Measurements from ENCODE around the gene CIB2.

The CIB2 gene

DNA sequence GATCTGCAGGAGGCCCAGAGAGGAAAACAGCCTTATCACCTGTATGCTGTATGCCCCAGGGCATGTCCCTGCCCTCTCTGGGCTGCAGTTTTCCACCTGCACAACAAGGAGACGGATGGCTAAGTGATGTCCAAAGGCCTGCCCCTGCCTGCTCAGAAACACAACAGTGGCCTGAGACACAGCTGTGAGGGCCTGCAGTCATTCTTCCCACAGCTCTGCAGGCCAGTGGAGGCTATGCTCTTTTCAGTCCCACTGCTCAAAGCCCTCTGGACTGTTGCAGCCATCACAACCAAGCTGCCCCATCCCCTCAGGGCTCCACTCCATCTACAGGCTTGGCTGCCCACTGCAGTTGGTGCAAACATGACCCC, 48.5 kb downstream of the CIB2 start:
- DNase-seq = no peak

DNA sequence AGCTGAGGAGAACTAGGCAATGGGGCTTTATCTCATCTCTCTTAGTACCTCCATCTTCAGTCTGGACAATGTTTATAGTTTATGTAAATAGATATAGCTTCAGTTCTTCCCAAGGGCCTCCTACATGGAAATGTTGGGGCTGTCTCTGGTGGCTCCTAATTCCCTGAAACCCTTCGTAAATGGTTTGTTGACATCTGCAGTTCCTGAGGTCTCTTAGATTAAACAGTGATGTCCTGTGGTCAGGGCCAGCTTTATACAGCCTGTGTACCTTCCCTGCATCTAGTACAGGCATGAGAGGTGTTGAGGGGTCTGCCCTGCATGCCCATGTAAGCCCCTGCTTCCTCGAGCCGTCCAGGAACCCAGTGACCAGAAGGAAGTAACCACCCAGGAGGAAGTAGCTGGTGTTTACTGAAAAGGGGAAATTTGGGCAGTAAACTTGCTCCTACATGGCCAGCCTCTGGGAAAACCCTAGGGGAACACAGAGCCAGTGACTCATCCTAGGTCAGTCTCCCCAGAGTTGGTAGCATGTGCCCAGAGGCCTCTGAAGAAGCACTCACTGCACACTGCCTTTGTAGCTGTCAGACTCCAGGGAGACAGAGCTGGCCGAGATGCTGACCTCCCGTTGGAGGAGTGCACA, 49.0 kb downstream of the CIB2 start:
- no peak for DNase-seq

DNA sequence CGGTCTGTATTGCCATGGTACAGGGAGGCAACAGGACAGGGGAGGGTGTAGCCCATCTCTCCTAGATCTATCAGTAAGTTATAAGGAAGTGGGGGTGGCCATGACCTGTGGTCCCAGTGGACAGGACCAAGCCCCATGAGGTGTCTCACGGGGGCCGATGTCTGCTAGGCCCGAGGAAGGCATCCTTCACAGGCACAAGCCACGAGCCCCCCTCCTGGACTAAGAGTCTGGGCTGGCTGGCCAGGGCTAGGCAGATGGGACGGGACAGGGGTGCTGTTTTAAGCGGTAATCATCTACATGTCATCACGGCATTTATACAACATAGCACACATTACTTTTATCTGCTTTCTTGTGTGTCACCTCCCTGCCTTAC, 51.2 kb downstream of the CIB2 start:
- DNase-seq = no peak

DNA sequence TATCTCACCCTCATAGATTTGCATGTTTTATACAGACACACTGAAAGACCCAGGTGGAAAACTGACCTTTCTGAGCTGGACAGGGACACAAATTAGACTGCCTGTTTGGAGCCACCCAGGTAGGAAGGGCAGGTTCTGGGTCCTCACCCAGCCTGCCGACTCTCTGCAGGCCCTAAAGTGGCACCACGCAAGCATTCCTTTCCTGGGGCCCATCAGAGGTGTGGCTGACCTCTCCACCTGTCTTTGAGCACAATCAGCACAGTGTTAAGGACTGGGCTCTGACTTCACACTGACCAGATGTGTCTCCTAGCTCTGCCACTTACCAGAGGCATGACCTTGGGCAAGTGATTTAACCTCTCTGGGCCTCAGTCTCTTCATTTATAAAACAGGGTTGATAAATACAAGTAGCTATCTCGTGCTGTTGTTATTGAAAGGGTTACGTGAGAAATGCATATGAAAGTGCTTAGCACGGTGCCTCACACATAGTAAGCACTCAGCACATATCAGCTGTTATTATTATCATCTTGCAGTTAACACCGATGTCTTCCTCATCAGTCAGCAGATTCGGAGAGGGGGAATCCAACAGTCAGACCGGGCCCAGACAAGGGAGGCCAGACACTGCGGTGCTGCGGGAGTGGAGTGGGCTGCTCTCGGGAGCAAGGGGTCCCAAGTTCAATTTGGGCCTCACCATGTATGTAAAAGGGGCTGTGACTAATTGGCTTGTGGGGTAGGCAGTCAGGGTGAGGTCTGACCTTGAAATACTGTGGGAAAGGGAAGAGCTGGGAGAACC, 51.8 kb downstream of the CIB2 start:
- no peak for DNase-seq

DNA sequence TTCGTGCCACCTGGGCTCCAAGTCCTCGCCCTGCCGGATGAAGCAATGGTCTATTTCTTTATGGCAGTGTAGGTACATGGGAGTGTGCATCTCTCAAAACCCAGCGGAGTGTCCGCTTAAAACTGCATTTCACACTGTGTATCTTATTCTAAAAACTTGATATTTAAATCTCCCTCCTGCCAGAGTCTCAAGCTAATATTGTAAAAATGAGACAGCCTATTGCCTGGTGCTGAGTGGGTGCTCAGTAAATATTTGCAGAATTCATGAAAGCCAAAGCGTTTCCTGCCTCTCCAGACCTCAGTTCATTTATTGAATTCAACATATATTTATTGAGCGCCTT, 53.4 kb downstream of the CIB2 start:
- peak in 1 of 2 experiments; percentile 17 for DNase-seq

DNA sequence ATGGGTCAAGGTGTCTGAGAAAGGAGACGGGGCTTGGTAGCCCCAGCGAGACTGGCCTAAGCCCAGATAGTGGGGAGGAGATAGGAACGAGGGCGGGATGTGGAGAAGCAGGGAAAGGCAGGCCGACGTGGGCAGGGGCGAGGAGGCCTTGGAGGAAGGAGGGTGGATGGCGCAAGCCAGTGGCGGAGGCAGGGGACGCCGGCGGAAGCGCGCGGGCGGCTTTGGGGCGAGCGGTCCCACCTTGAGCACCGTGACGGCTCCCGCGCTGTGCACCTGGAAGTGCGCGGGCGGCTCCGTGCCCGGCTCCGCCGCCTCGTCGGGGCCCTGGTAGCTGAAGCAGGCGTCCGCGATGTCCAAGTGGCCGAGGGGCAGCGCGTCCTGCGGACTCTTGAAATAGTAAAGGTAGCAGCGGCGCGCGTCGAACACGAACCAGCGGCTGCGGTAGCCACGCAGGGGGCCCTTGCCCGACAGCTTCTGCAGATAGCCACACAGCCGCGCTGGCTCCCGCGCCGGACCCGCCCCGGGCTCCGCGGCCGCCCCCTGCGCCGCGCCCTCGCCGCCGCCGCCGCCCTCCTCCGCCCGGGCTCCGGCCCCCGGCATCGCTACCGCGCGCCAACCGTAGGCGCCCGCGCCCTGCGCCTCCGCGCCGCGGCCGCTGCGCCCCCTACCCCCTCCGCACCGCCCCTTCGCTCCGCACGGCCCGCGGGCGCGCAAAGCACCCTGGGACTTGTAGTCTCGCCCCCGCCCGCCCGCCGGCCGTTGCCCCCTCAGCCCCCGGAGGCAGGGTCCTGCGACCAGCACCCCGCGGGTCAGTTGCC, 54.0 kb downstream of the CIB2 start, which contains the start of gene TBC1D2B:
TBC1D2B (minus strand) TSS at position 659 of the 818 bp plus-strand sequence; CDS start at position 600, 59 bp downstream.
- DNase-seq = peak in 1 of 2 experiments; percentile 56

DNA sequence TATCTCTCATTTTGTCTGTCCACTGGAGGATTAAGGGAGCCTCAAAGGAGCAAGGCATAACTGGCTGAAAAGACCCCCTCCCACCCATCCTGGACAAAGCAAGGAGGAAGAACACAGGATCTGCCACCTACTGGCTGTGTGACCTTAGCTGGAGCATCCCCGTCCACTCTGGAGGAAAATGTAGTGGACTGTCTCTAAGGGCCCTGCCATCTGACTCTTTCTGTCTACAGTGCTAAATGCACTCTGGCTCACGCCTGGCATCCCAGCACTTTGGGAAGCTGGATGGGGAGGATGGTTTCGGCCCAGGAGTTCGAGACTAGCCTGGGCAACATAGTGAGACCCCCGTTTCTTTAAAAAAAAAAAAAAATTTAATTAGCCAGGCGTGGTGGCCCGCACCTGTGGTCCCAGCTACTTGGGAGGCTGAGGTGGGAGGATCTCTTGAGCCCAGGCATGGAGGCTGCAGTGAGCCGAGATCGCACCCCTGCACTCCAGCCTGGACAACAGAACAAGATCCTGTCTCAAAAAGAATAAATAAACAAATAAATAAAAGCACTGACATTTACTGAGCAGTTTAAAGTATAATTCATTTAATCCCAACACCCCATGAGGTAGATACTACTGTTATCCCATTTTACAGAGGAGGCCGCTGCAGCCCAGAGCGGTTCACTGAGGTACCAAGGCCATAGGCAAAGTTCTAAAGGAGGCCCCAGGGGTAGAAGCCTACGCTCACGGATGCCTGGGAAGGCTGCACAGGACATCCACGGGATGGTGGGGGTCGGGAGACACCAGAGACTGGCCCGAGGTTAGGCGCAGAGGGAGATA, 54.8 kb downstream of the CIB2 start:
- no peak for DNase-seq

DNA sequence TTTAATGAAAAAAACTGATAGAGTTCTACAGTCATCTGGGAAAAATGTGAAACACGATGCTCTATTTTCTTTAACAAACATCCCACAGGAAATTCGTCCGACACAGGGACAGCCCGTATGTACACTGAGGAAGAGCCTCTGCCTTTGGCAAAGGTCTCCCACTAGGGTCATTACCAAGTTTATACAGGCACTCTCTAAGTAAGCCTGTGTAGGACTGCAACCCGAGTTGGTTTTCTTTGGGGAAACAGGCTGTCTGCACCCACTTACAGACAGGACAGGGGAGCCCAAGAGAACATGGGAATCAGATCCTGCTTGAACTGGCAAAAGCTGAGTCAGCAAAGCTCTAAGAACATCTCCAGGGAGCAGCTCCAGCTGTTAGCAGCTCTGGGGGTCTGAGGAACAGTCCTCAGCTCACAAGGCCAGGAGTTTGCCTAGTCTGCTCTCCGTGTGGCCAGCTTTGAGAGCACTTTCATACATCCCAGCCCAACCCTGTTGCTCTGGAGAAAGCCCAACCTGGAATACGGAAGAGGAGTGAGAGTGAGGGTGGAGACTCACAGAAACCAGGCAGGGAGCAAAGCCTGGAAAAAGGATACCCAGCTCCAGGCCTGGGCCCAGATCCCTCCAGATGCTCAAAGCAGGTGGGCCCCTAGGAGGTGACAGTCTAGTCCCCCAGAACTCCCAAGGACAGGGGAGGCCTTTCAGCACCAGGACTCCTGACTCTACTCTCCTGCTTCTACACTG, 55.6 kb downstream of the CIB2 start:
- peak; percentile 13 to 29 for DNase-seq

DNA sequence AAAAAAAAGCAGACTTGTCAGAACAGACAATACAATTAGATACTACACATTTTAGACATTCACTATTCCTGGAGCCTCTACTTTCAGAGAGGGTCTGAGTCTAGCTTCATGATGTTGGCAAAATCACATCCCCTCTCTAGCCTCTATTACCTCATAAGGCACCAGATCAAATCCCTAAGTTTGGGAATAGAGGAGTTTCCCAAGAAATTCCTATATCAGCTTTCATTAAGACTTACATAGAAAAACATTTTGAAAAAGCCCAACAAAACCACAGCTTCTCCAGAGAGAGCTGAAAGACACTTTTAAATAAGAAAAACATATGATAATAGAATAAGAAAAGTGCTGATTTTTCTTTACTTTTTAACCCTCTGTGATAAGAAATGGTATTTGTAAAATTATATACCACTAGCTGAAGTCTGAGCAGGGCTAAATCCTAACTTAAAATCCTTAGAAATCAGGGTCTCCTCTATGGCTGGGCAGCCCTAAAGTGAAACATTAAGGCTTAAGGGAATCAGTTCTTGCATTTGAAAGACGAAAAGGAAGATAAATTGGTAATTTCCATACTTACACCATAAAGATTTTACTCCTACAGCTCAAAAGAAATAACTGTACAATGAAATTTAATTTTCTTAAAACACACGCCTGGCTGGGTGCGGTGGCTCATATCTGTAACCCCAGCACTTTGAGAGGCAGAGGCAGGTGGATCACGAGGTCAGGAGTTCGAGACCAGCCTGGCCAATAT, 58.0 kb downstream of the CIB2 start:
- no peak for DNase-seq

DNA sequence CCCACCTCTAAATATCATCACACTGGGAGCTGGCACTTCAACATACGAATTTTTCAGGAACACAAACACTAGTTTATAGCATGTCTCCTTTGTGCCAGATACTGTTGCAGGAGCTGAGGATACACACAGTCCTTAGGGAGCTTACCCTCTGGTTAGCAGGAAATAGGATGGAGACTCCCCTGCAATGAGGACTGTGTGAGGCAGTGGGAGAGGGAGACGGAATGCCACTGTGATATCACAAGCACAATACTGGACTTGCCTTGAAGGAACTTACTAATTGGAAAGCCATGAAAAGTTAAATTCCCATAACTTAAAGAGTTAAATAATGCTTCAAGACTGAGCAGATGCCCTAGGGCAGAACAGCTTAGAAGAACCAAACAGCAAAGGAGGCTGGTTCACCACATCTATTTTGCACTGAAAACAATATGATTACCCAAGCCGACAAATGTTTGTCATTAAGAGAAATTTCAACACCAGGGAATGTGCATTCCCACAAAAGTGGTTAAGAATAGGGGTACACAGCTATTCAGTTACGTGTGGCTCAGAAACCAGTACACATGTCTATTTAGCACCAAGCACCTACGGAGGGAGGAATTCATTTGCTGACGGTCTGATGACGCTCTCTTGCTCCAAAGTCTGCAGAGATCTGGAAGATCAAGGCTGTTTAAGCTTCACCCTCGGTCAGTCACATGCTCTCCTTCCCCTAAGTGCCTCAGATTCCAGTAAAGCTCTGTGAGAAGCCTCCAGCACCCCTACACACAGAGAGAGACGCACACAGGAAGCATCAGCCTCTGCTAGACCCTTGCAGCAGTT, 59.0 kb downstream of the CIB2 start:
- DNase-seq = no peak

DNA sequence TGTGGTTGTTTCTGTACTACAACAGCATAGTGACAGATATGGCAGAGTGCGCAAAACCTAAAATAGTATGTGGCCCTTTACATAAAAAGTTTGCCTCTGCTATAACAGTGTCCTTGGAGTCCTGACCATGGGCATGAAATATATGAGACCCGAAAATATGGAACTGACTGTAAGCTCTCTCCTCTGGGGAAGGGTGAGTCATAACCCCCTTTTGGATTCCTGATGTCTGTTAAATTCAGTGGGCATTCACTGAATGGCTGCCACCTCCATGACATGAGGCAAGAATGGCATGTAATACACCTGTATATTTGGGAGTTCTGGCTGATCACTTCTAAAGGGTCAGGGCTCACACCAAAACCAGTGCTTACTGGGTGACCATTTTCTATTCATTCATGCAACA, 59.9 kb downstream of the CIB2 start:
- no peak for DNase-seq

DNA sequence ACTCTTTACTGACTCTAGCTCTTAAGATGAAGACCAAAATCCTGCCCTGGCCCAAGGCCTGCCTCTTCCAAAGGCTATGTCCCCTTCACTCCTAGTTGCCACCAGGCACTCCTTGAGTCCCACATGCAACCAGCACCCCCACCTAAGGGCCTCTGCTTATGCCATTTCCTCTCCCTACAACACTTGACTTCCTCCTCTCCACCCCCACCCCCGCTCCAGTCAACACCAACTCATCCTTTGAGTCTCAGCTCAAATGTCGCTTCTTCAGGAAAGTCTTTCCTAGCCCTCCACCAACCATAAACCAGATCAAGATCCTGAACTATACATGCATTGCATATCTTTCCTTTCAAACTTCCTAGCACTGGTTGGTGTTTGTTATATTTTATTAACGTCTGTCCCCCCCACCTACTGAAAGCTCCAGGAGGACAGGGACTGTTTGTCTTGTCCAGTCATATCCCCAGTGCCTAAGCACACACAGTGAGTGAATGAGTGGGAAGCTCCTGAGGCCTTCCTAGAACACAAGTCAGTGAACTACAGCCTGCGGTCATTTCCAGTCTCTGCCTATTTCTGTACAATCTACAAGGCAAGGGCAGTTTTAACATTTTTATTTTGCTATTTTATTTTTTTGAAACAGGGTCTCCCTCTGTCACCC, 61.1 kb downstream of the CIB2 start:
- no peak for DNase-seq

DNA sequence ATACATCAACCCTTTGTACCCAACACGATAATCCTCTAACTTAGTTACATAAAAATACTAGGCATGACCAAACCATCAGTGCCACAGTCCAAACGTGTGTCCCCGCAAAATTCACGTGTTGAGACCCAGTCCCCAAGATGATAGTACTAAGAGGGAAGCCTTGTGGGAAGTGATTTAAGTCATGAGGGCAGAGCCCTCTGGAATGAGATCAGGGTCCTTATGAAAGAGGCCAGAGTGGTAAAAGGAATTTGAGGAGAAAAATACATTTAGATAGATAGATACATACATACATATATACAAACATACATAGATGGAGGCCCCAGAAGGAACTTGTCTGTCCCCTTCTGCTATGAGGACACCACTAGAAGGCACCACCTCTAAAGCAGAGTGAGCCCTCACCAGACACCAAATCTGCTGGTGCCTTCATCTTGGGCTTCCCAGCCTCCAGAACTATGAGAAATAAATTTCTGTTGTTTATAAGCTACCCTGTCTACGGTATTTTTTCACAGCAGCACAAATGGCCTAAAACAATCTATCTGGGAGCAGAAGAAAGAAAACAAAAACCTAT, 61.7 kb downstream of the CIB2 start:
- DNase-seq = no peak

DNA sequence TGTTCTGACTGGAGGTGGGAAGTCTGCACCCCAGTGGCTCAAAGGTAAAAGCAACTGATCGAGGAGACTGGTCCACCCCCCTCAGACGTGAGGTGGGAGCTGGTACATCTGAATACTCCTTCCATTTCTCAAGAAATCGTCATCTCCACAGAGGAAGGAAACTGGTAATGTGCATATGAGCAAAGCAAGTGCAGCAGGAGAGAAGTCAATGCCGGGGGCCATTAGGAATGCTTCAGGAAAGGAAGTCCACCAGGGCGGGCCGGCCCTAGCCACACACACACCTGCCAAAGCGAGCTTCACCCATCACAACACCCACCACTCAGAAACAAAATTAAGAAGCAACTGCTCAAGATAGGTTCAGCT, 62.2 kb downstream of the CIB2 start:
- DNase-seq = no peak

DNA sequence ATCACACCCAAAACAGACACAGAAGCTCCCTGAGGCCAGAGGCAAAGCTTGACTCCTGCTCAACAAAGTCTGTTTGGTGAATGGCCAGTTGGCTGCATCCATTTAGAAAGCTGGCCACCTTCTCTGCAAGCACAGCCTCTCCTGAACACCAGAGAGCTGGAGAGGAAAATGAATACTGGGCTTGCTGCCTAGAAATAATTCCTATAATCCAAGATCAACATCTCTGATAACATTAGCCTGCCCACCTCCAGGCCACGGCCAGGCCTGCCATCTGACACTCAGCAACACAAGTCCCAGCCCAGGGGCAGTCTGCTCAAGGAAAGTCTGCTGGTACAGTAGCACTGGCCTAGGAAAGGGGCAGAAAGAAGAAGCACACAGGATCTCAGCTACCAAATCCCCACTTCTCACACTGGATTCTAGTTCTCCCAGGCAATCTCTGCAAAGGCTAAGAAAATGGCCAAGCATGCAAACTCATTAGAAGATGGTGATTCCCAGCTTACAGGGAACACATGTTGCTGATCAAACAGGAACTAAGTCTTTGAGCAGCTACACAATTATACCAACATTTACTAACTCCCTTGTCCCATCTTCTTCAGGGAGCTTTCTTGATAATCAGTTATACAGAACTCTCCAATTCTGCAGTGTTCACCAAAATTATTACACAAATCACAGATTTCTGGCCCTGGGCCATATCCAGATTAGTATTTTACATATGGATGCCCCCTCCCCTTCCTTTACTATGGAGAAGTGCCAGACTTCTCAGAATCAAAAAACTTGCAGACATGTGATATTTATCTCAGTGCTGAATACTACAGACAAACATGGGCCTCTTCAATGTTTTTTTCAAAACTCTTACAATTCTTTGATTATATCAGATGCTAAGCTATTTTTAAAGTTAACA, 63.7 kb downstream of the CIB2 start:
- DNase-seq = no peak

DNA sequence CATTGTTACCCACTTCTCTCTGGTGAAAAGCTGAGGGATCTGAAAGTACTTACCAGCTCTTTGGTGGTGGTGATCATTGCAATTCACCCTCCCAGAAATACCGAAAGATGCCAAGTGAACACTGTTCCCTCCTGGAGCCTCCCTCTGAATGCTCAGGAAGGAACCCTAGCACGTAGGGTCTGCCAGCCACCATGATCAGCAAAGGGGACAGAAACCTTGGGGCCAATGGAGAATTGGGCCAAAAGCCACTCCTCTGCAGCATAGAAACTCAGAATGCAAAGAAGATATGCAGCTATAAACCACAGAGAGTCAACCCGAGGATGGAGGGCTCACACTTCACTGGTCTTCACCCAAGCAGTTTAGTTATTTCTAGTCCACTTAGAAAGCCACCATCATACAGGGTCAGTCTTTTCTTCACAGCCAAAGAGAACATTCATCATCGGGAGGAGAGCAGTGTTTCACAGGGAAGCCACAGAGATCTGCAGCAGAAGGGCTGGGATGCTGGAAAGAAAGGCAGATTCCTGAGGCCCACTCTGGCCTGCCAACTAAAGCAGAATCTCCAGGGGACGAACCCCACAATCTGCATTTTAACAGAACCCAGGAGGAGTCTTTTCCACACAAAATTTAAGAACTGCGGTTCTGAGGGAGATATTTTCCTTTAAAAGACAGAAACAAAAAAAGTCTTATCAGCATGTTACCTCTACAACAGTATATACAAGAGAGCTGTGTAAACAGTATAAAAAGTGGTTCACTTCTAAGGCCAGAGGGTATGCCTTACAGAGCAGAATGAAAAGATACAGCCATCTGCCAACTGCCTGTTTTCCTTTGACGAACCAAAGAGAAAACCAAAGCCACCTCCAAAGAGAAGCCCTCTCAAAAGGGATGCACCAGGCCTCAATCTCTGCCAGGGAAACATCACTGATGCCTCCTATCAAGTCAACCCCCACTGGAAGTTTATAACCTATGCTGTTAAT, 65.0 kb downstream of the CIB2 start:
- DNase-seq = no peak

DNA sequence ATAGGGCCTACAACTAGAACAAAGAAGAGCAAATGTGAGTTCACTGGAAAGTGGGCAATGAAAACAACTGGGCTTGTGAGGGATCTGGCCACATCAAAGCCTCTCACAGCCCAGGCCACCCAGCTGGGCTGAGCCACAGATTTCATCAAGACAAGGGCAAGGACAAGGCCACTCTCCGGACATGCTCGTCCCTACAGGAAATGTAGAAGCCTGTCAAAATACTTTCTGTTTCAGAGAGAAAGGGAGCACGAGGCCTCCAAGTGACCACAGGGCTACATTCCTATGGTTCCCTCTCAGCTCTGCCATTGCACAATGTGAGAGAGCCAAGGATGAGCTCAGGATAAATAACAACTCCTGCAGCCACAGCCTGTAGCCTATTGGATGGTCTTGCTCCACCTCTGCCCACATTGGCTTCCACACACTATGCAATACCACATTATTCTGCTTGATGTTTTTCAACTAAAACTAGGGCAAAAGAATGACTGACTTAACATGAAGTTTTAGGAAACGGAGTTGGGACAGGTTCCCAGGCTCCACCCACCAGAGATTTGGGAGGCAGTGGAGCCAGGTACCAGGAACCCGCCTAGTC, 65.9 kb downstream of the CIB2 start:
- no peak for DNase-seq
